ENCODE measurements around the gene ANKS4B.
"Not testable (repeated sequence)": the region's sequence is repeated elsewhere in the genome, so short reads cannot be mapped to it uniquely, and the experiment has no call there.

ANKS4B gene

GRCh38 chr16:21263640-21264570 lies 30.4 kb downstream of the ANKS4B start:
- DNase-seq, result no peak

- no peak for DNase-seq
Measured at GRCh38 chr16:21264571-21265036, 31.1 kb downstream of the ANKS4B start.

GRCh38 chr16:21265104-21265837 lies 31.8 kb downstream of the ANKS4B start:
- DNase-seq, result no peak

- DNase-seq, result no peak
Measured at GRCh38 chr16:21267298-21267697, 33.8 kb downstream of the ANKS4B start.

GRCh38 chr16:21268236-21268635 lies 34.7 kb downstream of the ANKS4B start:
- DNase-seq, result no peak

GRCh38 chr16:21272253-21272652 lies 38.8 kb downstream of the ANKS4B start:
- DNase-seq, result no peak

DNA sequence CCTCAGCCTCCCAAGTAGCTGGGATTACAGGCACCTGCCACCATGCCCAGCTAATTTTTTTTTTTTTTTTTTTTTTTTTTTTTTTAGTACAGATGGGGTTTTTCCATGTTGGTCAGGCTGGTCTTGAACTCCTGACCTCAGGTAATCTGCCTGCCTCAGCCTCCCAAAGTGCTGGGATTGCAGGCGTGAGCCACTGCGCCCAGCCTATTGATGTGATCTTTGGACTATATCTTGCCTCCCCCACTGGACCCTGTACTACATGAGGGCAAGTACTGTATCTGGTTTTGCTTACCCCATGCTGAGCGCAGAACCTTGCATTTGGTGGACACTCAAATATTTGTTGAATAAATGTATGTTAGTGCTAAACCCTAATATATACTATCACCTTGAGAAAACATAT lies 39.3 kb downstream of the ANKS4B start:
- DNase-seq, result not testable (repeated sequence)

DNA sequence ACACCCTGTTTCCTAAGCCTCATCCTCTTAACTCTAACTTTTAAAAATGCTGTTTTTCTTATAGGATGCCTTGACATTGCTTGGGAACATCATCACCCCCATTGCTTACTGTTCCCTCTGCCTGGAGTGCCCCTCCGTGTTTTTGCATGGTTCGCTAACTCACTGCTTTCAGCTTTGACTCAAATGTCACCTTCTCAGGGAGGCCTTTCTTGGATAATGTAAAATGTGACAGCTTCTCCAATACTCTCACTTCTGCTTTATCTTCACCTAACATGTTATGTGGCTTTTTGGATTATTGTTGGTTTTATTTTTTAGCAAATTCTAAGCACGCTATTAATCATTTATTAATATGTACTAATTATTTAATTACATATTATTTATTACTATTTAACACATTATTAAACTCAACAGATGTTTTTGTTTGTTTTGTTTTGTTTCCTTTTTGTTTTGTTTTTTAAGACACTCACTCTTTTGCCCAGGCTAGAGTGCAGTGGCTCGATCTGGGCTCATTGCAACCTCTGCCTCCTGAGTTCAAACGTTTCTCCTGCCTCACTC lies 40.8 kb downstream of the ANKS4B start:
- no peak for DNase-seq

GRCh38 chr16:21275529-21275928 lies 42.0 kb downstream of the ANKS4B start:
- no peak for DNase-seq

GRCh38 chr16:21276090-21276489 lies 42.6 kb downstream of the ANKS4B start:
- no peak for DNase-seq

- no peak for DNase-seq
Measured at GRCh38 chr16:21277045-21277926, 43.8 kb downstream of the ANKS4B start.

DNA sequence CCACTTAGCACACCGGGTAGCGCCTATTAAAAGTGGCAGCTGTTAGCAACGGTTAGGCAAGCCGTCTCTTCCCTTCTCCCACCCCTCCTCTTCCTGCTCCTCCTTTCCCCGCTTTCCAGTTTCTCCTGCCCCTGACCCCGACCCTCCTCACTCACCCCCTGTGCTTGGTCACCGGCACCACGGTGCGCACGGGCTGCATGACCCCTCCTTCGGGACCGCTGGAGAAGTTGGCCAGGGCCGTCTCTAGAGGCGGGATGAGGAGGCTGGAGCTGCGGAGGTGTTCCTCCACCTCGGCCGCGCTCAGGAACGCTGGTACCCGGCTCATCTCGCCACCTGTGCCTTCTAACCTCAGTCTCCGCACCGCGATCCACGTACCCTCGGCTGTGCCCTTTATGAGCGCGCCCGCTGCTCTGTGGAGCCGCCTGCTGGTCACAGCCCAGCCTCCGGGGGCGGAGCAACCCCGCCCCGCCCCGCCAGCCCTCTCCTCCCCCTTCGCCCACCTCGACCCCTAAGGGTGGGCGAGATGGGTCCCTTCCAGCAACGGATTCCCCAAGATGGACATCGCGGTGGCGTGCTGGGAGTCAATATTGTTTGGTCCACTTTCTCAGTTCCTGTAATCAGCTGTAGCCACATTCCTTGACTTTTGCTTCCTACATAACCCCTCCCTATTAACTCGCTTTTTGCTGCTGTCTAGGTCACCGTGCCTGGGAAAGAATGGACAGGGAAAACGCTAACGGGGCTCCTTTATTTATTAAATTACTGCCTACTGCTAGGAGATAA lies 44.6 kb downstream of the ANKS4B start, which contains the start of gene CRYM:
CRYM (minus strand) TSS at position 364 of the 780 bp plus-strand sequence; CDS start at position 325, 39 bp downstream.
- DNase-seq, result peak in 1 of 2 experiments; percentile 28

DNA sequence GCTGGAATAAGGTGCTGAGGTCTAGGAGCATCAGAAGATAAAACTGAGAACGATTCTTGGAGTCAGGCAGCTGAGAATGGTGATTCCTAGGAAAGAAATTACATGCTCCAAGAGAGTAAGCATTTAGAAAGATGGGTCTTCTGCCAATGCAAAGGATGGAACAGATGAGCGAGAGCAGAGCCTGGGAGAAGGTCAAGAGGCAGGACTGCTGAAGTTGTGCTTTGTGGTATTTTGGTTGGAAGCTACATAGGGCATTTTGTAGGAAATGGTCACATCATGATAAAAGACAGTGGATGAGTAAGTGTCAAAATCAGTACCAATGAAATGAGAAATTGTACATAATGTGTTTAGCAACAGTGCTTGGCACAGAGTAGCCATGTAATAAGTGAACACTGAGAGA lies 46.0 kb downstream of the ANKS4B start:
- no peak for DNase-seq

- no peak for DNase-seq
Measured at GRCh38 chr16:21281698-21282389, 48.3 kb downstream of the ANKS4B start.

GRCh38 chr16:21283521-21284289 lies 50.2 kb downstream of the ANKS4B start:
- no peak for DNase-seq

DNA sequence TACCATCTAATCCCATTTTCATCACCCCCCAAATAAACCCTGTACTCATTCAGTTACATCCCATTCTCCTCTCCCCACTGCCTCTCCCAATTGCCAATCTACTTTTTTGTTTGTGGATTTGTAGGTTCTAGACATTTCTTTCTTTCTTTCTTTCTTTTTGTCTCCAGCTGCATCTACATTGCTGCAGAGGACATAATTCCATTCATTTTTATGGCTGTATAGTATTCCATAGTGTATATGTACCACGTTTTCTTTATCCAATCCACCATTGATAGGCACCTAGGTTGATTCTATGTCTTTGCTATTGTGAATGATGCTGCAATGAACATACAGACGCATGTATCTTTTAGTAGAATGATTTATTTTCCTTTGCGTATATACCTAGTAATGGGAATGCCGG lies 50.9 kb downstream of the ANKS4B start:
- no peak for DNase-seq

GRCh38 chr16:21285314-21285713 lies 51.8 kb downstream of the ANKS4B start:
- no peak for DNase-seq

GRCh38 chr16:21289789-21290188 lies 56.3 kb downstream of the ANKS4B start:
- DNase-seq, result not testable (repeated sequence)

- DNase-seq, result peak; percentile 51 to 65
Measured at GRCh38 chr16:21300309-21301167, 67.0 kb downstream of the ANKS4B start.

Measured in NCI-H187 (cell line).